NT2/D1 (cell line): ENCODE data around the gene TESMIN.

Experiments
- SUZ12 ChIP-seq: IDR thresholded peaks from 2 replicates; pipeline ENCODE4 v1.6.1; 2011; ENCODE audit not compliant: insufficient read length, insufficient read depth; ENCODE audit errors: extremely low read depth
- YY1 ChIP-seq: IDR thresholded peaks from 2 replicates; pipeline ENCODE4 v1.6.1; 2011; ENCODE audit not compliant: insufficient read length, insufficient read depth
- ZNF274 ChIP-seq: IDR thresholded peaks from 2 replicates; pipeline ENCODE4 v1.6.1; 2011; ENCODE audit warnings: mild to moderate bottlenecking, low read depth, low read length

DNA sequence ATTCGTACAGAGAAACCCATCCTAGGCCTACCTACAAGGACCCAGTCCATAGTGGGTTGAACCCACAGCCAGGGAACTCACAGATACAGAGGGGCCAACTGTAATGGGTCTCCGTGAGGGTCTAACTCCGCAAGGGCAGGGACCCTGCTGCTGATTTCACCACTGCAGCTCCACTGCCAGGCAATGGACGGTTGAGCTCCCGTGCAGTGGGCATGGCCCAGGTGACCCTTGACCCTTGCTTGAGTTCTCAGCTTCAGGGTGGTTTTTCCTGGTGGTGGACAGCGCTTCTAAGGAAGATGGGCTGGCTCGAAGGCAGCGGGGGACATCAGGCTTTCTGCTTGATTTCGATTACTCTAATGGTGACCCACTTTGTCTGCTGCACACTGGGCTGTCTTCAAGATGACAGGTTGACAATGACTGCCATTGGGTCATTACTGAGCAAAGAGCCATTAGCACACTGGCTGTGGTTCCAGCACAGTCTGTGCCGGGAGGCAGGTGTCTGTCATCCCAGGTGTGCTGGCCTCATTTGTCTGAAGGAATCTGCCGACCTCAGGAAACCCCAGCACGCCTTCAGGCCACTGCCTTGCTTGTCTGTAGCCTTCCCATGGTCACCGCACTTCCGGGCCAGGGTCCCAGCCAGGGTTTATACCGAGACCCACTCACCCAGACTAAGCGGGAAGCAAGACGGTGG, 70.6 kb downstream of the TESMIN start:
- TF ChIP-seq ZNF274 (no peak), SUZ12 (no peak), YY1 (no peak)
